K562 (cell line): Measurements from ENCODE around the gene OSGEP. TPM values are rescaled to one million over a fixed set of nuclear protein-coding genes. Genes with fewer than 3 reads are reported as not detected.

ENCODE experiments used
- ATAC-seq: fragments of 200-7000 bp; cut with Tn5 transposase; 3 replicates; pipeline ENCODE4 v1.9.1; 2020; ENCODE audit warnings: moderate library complexity
- BruUV-seq: library from RNA; stranded (reverse); fragments of 400-500 nt; replicated peaks from 2 replicates; lab custom pipeline; 2021; lab: Mats Ljungman, UMichigan
- CTCF ChIA-PET: fragments of 300-600 bp; formaldehyde crosslinking; extraction: SDS; loops from one replicate; lab custom pipeline; 2021; ENCODE audit warnings: low intra/inter-chr PET ratio; lab: Yijun Ruan, JAX
- POLR2A ChIA-PET: fragments of 300-600, 350-650 bp; sonication (Branson Sonifier 250); formaldehyde crosslinking; extraction: SDS; loops from one replicate; lab custom pipeline; 2021; ENCODE audit warnings: antibody characterized with exemption, inconsistent platforms; lab: Yijun Ruan, JAX
- DNase-seq, 4 experiments: peaks; one replicate each; pipeline versions ENCODE4 v3.0.0 to v3.0.0-alpha.2; 2011 to 2018; ENCODE audit warnings: low spot score in 3 of 4, mixed read lengths in 3 of 4; ENCODE audit errors: extremely low read depth in 1 of 4
- FAIRE-seq: peaks from 2 replicates; lab custom pipeline; 2011; peaks lifted over from hg19 to GRCh38; lab: Jason Lieb, UNC
- H2AFZ ChIP-seq: 2 replicates; pipeline ENCODE4 v1.6.0; 2011; ENCODE audit warnings: low read depth, low read length, control low read depth, inconsistent platforms
- H3K27ac ChIP-seq: fragments of 200-600 bp; 3 replicates; pipeline ENCODE4 v1.8.0; 2011; ENCODE audit warnings: low read depth, mild to moderate bottlenecking, control low read depth, inconsistent platforms, low read length, moderate library complexity, mixed read lengths; ENCODE audit errors: extremely low read depth
- H3K27me3 ChIP-seq, 2 experiments: fragments of 300-600 bp in 1 of 2; 2 replicates in 1 of 2; 3 replicates in 1 of 2; pipeline versions ENCODE4 v1.6.0 to v1.8.0; 2011; ENCODE audit warnings: inconsistent platforms in 2 of 2, low read length in 2 of 2, mild to moderate bottlenecking in 1 of 2, mixed read lengths in 1 of 2, moderate library complexity in 1 of 2; ENCODE audit not compliant: control insufficient read depth in 2 of 2, insufficient read depth in 2 of 2
- H3K36me3 ChIP-seq: fragments of 300-600 bp; 3 replicates; pipeline ENCODE4 v1.8.0; 2011; ENCODE audit warnings: mild to moderate bottlenecking, low read length, inconsistent platforms; ENCODE audit not compliant: control insufficient read depth, insufficient read depth
- H3K4me1 ChIP-seq, 2 experiments: fragments of 200-600 bp in 1 of 2; replicated peaks in 1 of 2; 2 replicates in 1 of 2; 3 replicates in 1 of 2; pipeline versions ENCODE4 v1.5.1 to v1.8.0; 2011; ENCODE audit warnings: inconsistent platforms in 2 of 2, low read length in 2 of 2, mild to moderate bottlenecking in 1 of 2, mixed read lengths in 1 of 2, moderate library complexity in 1 of 2; ENCODE audit not compliant: control insufficient read depth in 2 of 2, insufficient read depth in 2 of 2
- H3K4me2 ChIP-seq: 2 replicates; pipeline ENCODE4 v1.6.1; 2011; ENCODE audit warnings: low read length, control low read depth, inconsistent platforms, mixed read lengths; ENCODE audit not compliant: insufficient read depth
- H3K4me3 ChIP-seq: fragments of 200-600 bp; sonication (generic), shearing (Covaris generic); 2 replicates; pipeline ENCODE4 v1.5.1; 2016; ENCODE audit warnings: control low read depth, inconsistent platforms
- H3K79me2 ChIP-seq: fragments of 200-600 bp; 3 replicates; pipeline ENCODE4 v1.8.0; 2011; ENCODE audit warnings: low read length, inconsistent platforms; ENCODE audit not compliant: control insufficient read depth, insufficient read depth
- H3K9ac ChIP-seq, 2 experiments: 2 replicates each; pipeline versions ENCODE4 v1.6.0 to v1.6.1; 2011; ENCODE audit warnings: low read depth in 2 of 2, low read length in 2 of 2, control low read depth in 1 of 2, inconsistent platforms in 1 of 2, mild to moderate bottlenecking in 1 of 2, mixed read lengths in 1 of 2; ENCODE audit not compliant: insufficient read depth in 1 of 2
- H3K9me1 ChIP-seq: one replicate; pipeline ENCODE4 v1.6.0; 2011; ENCODE audit warnings: inconsistent platforms, mild to moderate bottlenecking, low read length, moderate library complexity; ENCODE audit not compliant: control insufficient read depth, insufficient read depth
- H3K9me3 ChIP-seq: replicated peaks from 2 replicates; pipeline ENCODE4 v1.5.1; 2011; ENCODE audit warnings: low read depth, low read length, inconsistent platforms; ENCODE audit not compliant: control insufficient read depth, insufficient read depth
- H4K20me1 ChIP-seq: replicated peaks from 2 replicates; pipeline ENCODE4 v1.6.1; 2011; ENCODE audit warnings: low read length, inconsistent platforms, mixed read lengths; ENCODE audit not compliant: control insufficient read depth, insufficient read depth
- KLF16 ChIP-seq: IDR thresholded peaks from 2 replicates; pipeline ENCODE4 v1.6.1; 2016; ENCODE audit warnings: antibody characterized with exemption
- MGA ChIP-seq: fragments of 450-650 bp; IDR thresholded peaks from 2 replicates; pipeline ENCODE4 v1.6.1; 2016; ENCODE audit warnings: mild to moderate bottlenecking, moderate library complexity
- ZFX ChIP-seq: sonication (generic); formaldehyde crosslinking; IDR thresholded peaks from 2 replicates; pipeline ENCODE4 v1.8.0; 2022; ENCODE audit warnings: mild to moderate bottlenecking, missing genetic modification reagents, moderate library complexity
- ZNF592 ChIP-seq: fragments of 450-650 bp; IDR thresholded peaks from 2 replicates; pipeline ENCODE4 v1.6.1; 2017; ENCODE audit warnings: antibody characterized with exemption, mild to moderate bottlenecking
- WGBS: fragments of 100-300 bp; shearing (Covaris generic); methylation state at CpG from one replicate; pipeline ENCODE4 v1.1.6; 2016; ENCODE audit warnings: low coverage, mixed read lengths; ENCODE audit not compliant: insufficient coverage; ENCODE audit errors: missing lambda C conversion rate; 5-methylcytosine and 5-hydroxymethylcytosine counted together
- in situ Hi-C: fragments of 300-500 bp; cut with MboI; formaldehyde crosslinking; loops from 4 replicates; pipeline ENCODE4 v1.15.0; 2018; ENCODE audit warnings: inconsistent platforms, mixed read lengths
- intact Hi-C: fragments of 100-400 bp; cut with micrococcal nuclease; formaldehyde crosslinking; loops from 2 replicates; pipeline ENCODE4 v1.14.2; 2022
- polyA plus RNA-seq, 8 experiments: library from polyadenylated mRNA; depleted of rRNA in 4 of 8; stranded (reverse) in 5 of 8; unstranded in 3 of 8; fragments of >200 nt; fragmentation: Nextera tagmentation in 2 of 8; fragmentation: Illumina TruSeq in 1 of 8; extraction: Ambion mirVana in 2 of 8; extraction: Trizol in 1 of 8; gene quantifications; 2 replicates each; pipeline versions ENCODE4 v1.2.1 to v1.2.3, GENCODE V29; 2011 to 2014; ENCODE audit warnings: inconsistent platforms in 1 of 8, missing spikeins in 1 of 8
- total RNA-seq, 7 experiments: library from RNA; depleted of rRNA in 6 of 7; stranded (reverse); fragments of >200 nt in 6 of 7; fragmentation: Illumina TruSeq in 2 of 7; extraction: Trizol in 2 of 7; gene quantifications; 2 replicates each; pipeline versions ENCODE4 v1.2.1 to v1.2.3, GENCODE V29; 2011 to 2021; ENCODE audit warnings: low replicate concordance in 1 of 7

OSGEP gene
- total and polyA plus RNA-seq, 9 of the 15 experiments (the other 6 are each of a cell fraction or from before 2014, with no cell fraction given): 32.1 to 59.2 (median 44.1) TPM

GRCh38 chr14:20428010-20428365, 26.6 kb downstream of the OSGEP start:
- Histone ChIP-seq H3K9ac (peak overlapping the region; percentile 63 to 75; a peak in 3 of 4 replicates), H3K9me3 (no peaks in the 10 kb centered on the region), H3K9me1 (no peaks in the 10 kb centered on the region), H3K36me3 (no peaks in the 10 kb centered on the region), H3K79me2 (no peaks in the 10 kb centered on the region; the same call in 2 of the 3 replicates), H3K27ac (peak overlapping the region; percentile 82), H3K27me3 (no peaks in the 10 kb centered on the region), H2AFZ (peak overlapping the region; percentile 89), H4K20me1 (no peaks in the 10 kb centered on the region), H3K4me1 (peaks cover 22 to 26% of the 10 kb centered on the region in 2 experiments; a peak in 4 of 5 replicates), H3K4me2 (peak overlapping the region; percentile 82), H3K4me3 (peak overlapping the region; percentile 33)
- intact Hi-C loops: no loop called here
- ChIA-PET POLR2A (no interaction called here), CTCF (no interaction called here)
- FAIRE-seq (no peak), ATAC-seq (peak; percentile 23), DNase-seq (no peak)
- peak; percentile 29; the same call in 1 of the 2 replicates for TF ChIP-seq MGA
- TF ChIP-seq KLF16: no peak
- peak; percentile 64 for TF ChIP-seq ZFX (CRISPR knock-in tag)
- 0 out of 2 replicates have a peak, but pooled peaks have one; percentile 21 for TF ChIP-seq ZNF592
- BruUV-seq: no TSS peak
- 24% methylated on average over 5 of the region's 5 CpGs for WGBS
- in situ Hi-C loops: no loop called here
